GM20431 (cell line): ENCODE measurements around the gene ATP6V1B1.

Source experiments
- in situ Hi-C: fragments of 300-500 bp; cut with MseI, MboI; formaldehyde crosslinking; loops from one replicate; pipeline ENCODE4 v1.15.0; 2020; ENCODE audit warnings: low sequenced_read_pairs; ENCODE audit not compliant: unreplicated experiment

ATP6V1B1 gene

DNA sequence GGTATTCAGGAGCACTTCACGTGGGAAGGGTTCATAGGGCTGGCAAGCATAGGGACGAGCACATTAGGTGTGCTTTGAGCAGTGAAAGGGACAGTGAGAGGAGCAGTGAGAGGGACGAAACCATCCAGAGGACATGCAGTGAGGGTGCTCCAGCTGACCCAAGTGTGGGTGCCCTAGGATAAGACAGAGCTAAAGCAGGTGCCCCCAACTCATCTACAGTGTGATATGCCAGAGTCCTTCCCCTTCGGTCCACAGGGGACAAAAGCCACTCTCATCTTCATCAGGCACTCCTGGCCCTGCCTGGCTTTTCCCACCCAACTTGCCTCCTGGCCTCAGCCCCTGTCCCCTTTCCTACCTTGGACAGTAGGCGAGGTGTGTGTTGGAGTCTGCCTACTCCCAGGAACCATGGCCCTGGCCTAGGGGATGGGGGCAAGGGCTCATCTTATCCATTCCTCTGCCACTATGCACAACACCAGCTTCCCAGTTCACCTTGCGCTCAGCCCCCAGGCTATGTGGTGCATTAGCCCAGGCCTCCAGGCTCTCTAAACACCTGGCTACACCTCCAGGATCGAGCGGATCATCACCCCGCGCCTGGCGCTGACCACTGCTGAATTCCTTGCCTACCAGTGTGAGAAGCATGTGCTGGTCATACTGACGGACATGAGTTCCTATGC, 26.6 kb downstream of the ATP6V1B1 start:
- in situ Hi-C loops: no loop called here

DNA sequence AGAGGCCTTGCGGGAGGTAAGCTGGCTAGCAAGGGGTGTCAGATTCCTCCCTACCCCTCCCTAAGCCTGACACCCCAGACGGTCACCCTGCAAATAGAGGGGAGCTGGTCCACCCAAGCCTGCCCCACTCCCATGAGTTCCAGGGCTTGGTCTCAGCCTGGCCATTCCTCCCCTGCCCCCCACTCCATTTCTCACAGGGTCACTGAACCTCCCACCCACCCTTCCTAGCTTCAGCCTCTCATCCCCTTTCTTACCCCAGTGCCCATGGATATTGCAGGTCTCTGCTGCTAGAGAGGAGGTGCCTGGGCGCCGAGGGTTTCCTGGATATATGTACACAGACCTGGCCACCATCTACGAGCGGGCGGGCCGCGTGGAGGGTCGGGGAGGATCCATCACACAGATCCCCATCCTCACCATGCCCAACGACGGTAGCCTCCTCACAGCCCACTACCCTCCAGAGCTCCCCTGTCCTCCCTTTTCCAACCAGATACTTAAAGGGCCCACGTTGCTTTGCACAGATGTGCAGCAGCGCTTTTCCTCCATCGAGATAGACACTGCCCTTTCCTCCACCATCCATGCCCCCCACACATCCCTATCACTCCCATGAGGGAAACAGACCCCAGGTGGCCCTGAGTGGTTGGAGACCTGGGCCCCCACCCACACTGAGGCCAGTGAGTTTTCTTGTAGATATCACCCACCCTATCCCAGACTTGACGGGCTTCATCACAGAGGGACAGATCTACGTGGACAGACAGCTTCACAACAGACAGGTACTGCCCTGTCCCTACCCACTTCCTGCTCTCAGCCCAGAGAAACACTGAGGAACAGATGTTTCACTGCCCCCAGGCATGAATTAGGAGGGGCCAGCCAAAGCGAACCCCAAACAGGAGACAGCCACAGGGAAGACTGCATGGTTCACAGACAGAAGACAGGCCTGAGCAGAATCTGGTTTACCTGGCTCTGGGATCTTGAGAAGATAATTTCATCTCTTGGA, 27.5 kb downstream of the ATP6V1B1 start:
- in situ Hi-C loops: no loop called here

DNA sequence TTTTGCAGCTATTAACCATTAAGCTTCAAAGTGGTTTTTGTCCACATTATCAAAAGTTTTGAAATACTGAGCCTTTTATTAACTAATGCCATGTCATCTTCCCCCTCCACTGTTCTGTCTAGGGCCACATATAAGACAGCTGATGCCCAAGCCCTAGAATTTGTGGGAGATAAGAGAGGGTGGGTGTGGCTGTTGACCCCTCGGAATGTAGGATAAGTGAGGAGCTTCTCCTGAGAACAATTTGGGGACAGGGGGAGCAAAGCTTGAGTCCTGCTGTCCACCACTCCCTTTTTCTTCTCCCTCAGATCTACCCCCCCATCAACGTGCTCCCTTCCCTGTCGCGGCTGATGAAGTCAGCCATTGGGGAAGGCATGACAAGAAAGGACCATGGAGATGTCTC, 28.4 kb downstream of the ATP6V1B1 start:
- in situ Hi-C loops: no loop called here

DNA sequence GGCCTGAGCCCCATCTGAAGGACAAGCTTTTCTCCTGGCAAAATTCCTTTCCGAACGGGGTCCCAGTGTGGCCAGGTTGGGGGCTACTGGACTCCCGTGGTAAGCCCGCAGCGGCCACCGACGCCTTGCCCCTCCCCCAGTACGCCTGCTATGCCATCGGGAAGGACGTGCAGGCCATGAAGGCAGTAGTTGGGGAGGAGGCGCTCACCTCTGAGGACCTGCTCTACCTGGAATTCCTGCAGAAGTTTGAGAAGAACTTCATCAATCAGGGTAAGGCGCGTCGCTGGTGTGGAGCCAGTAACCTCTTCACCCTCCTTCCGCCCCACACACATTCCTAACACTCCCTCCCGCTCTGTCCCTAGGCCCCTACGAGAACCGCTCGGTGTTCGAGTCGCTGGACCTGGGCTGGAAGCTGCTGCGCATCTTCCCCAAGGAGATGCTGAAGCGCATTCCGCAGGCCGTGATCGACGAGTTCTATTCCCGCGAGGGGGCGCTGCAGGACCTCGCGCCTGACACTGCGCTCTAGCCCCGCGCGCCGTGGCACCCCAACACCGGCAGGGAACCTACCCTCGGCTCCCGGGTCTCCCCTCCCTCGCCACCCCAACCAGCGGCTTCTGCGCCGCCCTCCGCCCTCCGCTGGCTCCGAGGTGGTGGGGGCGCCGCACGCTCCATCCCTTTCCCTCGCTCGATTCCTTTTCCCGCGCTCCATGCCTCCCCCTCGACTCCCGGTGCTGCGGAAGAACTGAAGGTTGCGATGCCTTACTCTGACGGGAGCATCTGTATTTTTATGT, 29.1 kb downstream of the ATP6V1B1 start:
- in situ Hi-C loops: no loop called here

DNA sequence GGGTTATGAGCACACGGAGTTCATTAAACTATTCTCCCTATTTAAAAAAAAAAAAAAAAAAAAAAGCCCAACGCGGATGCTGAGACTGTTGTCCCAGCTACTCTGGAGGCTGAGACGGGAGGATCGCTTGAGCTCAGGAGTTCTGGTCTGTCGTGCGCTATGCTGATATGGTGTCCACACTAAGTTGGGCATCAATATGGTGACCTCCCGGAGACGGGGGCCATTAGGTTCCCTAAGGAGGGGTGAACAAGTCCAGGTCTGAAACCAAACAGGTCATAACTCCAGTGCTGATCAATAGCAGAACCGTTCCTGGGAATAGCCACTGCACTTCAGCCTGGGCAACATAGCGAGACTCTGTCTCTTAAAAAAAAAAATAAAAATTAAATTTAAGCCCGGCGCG, 29.8 kb downstream of the ATP6V1B1 start:
- in situ Hi-C loops: no loop called here

DNA sequence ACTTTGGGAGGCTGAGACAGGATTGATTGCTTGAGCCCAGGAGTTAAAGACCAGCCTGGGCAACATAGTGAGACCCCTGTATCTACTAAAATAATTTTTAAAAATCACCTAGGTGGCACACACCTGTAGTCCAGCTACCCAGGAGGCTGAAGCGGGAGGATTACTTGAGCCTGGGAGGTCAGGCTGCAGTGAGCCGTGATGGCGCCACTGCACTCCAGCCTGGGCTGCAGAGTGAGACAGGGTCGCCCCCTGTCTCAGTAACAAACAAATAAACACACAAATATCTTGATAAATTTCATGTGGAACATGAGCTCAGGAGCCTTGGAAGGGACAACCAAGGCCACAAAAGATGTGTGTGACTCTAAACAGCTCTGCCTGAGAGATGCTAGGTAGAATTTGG, 31.0 kb downstream of the ATP6V1B1 start:
- in situ Hi-C loops: no loop called here

DNA sequence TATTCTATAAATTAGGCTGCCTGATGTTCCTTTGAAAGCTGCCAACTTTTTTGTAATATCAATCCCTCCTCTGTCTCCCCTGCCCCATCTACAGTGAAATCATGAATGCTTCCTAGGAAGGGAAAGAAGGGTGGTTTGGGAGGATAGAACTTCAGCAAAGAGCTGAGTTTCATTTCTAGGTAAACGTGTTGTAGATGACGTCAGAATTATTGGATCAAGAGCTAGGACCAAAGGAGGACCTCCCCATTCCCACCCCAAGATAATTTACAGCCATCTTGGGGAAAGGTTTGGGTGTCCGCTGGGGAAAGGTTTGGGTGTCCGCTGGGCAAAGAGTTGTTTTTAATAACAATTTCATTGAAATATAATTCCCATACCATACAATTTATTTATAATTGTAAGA, 31.5 kb downstream of the ATP6V1B1 start:
- in situ Hi-C loops: no loop called here

DNA sequence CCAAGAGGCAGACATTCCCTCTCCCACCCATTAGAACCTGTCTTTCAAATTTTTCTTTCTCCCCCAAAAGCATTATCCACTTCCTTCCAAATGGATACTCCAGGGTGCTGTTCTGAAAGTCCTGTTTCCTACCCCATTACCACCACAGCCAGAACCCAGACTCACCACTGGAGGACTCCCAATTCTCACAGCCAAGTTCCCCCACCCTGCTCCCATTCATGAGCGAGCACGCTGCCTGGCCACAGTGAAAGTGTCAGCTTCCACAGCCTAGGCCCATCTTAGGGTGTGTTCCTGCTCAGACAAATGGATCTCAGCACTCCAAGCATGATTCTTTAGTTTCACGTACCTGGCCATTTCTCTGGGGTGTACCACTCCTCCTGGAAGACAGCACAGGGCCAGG, 38.9 kb downstream of the ATP6V1B1 start:
- in situ Hi-C loops: no loop called here

DNA sequence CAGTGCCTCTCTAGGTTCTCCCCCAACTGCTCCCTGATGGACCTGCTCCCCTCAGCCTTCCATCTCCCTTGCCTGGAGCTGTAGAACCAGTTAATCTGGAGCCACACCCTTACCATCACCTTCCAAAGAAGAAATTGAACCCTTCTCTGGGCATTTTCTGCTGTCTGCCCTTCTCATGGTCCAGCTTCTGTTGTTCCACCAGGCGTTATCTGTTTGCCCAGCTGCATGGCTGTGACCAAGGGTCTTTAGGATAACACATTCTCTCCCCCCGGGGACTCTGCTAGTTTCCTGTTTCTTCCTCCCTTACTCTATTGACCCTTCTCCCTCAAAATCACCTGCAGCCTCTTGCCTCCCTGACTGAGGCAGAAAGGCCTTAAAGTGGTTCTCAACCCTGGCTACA, 39.5 kb downstream of the ATP6V1B1 start:
- in situ Hi-C loops: no loop called here

DNA sequence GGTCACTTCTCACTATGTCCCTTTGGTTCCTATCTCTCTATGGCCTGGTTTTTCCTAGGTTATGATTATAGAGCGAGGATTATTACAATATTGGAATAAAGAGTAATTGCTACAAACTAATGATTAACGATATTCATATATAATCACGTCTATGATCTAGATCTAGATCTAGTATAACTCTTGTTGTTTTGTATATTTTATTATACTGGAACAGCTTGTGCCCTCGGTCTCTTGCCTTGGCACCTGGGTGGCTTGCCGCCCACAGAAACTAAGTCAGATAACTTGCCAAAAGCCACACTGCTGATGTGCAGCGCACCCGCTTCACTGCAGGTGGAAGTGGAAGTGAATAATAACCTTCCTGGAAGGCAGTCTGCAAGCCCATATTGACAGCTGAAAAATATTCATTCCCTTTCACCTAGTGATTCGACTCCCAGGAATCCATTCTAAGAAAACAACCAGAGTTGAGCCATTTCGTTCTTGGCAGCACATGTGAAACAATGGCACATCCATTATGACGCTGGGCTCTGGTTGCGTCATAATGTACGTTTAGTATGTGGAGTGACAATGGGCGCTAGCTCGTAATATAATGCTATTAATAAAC, 42.0 kb downstream of the ATP6V1B1 start:
- in situ Hi-C loops: no loop called here

DNA sequence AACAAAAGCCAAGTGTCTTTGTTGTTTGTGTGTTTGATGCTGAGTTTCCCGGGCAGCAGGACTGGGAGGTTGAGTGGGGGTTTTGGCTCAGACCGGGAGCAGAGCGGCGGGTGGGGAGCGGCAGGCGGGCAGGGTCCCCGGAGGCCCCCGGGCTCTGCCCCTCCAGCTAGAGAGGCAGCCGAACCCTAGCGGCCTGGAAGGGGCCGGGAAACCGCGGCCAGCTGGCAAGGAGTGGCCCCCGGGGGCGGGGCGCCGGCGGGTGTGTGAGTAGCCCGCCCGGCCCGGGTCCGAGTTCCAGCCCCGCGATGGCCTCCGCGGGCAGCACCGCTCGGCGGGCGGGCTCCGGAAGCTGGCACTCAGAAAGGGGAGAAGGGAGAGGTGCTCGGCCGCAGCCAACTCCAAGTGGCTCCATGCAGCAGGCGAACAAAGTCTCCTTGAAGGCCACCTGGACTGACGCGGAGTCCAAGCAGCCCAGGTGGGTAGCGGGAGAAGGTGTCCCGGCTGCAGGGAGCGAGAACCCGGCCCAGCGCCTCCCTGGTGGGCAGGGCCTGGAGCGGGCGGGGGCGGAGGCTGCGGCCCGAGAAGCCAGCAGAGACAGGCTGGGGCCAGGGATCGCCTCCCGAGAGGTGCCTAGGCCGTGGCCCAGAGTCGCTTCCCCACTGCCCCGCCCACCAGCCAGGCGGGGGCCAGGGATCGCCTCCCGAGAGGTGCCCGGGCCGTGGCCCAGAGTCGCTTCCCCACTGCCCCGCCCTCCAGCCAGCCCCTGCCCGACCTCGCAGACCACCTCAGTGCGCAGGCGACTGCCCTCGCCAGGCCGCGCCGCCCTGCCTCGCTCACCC, 42.9 kb downstream of the ATP6V1B1 start, which contains the start of gene ANKRD53:
ANKRD53 (plus strand) TSS at position 290 of the 839 bp plus-strand sequence; CDS start at position 306, 16 bp downstream.
- in situ Hi-C loops: no loop called here

DNA sequence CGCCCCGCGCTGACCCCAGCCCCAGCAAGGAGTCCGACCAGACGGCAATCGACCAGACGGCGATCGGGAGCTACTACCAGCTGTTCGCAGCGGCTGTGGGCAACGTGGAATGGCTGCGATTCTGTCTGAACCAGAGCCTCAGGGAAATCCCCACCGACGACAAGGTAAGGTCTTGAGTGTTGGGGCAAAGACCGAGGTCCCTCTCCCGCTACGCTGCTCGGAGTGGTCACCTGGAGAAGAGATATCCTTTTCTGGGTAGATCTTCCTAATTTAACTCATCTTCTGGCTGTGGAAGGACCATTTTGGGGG, 43.4 kb downstream of the ATP6V1B1 start:
- in situ Hi-C loops: no loop called here

DNA sequence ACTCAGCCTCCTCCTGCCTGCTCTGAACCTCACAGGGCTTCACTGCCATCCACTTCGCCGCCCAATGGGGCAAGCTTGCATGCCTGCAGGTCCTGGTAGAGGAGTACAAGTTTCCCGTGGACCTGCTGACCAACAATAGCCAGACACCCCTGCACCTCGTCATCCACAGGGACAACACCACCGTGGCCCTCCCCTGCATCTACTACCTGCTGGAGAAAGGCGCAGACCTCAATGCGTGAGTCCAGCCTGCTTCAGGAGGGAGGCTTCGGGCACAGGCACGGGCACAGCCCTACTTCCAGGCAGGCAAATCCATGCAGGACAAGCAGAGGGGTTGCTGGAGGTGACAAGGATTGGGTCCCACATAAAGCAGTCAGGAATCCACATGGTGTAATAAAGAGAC, 43.9 kb downstream of the ATP6V1B1 start:
- in situ Hi-C loops: no loop called here

DNA sequence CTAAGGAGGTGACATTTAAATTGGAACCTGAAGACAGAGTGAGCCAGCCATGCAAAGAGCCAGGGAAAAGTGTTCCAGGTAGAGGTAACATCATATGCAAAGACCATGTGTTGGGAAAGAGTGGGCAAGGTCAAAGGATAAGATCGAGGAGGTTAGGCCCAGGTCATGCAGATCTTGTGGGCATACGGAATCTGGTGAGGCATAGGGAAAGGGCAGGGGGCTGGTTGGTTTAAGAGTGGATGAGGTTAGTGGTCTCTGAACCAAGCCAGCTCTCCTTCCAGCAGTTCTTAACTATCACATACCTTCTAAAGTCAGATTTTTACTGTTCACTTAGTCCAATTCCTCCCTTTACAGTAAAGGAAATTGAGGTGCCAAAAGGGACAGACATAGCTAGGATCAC, 45.7 kb downstream of the ATP6V1B1 start:
- in situ Hi-C loops: no loop called here

DNA sequence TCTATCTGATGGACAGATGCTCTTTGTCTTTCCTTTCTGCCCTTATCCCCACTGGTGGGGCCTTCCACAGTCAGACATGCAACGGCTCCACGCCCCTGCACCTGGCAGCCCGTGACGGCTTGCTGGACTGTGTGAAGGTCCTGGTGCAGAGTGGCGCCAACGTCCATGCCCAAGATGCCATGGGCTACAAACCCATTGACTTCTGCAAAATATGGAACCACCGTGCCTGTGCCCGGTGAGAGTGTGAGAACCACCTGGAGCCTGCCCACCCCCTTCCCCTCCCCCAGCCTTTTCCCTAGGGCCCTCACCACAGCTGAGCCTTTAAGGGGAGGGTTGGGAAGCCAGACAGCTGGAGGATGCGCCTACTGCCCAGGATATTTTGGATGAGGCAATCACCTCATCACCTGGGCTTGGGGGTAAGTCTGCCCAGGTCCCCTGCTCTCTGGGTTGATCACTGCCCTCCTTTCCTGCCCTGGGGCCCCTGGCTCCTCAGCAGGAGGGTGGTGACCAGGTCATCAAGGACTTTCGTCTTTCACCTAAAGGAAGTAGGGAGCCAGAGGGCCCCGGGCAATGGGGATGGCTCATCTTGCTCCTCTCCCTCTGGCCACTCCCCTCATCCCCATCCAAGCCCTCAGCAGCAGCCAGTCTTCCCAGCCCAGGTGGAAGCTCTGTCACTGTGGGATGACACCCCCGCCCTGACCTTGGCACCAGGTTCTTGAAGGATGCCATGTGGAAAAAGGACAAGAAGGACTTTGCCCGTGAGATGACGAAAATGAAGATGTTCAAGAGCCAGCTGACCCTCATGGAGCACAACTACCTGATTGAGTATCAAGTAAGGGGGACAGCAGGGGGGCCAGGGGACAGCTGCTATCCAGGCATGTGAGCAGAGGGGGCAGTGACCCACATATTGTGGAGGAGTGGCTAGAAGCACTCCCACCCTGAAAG, 46.4 kb downstream of the ATP6V1B1 start:
- in situ Hi-C loops: no loop called here

DNA sequence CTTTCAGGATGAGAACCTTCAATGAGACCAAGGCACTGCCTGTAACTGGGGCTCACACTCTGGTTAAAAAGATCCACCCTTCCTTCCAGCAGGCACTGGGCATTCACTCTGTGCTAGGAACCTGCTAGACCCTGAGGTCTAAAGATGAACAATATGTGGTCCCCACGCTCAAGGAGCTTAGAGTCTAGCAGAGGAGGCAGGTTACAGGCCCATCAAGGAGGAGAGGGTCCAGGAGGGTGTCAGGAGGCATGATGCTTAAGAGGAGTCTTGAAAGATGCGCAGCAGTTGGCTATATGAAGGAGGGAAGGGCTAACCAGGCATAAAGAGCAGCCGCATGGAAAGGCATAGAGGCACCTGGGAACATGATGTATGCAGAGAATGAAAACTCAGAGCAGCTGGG, 47.3 kb downstream of the ATP6V1B1 start:
- in situ Hi-C loops: no loop called here

DNA sequence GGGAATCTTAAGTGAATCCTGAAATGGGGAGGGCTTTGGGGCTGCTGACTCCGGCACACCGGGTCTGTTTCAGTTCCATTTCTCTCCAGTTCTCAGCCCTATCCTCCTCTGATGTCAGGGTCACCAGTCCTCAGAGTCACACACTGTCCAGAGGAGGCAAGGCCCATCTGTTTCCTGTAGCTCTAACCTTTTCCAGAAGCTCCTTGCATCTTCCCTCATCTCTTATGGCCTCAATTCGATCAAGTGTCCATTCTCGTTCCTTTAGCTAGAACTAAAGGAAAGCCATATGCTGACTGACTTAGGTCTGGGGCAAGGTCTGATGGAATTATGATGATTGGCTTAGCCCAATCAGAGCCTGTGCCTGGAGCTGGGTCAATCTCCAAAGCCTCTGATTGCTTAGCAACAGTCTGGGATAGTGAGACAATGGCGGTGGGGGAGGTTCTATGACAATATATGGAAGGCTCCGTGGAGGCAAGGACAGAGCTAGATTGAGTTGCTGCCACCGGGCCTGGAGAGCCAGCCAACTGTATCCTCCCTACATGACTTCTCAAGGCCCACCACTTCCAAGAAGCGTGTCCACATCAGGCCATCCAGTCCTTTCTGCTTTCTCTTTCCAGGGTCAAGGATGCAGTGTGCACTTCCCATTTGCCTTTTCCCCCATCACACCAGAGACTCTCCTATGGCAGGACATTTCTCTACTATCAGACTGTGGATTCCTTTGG, 48.0 kb downstream of the ATP6V1B1 start:
- in situ Hi-C loops: no loop called here

DNA sequence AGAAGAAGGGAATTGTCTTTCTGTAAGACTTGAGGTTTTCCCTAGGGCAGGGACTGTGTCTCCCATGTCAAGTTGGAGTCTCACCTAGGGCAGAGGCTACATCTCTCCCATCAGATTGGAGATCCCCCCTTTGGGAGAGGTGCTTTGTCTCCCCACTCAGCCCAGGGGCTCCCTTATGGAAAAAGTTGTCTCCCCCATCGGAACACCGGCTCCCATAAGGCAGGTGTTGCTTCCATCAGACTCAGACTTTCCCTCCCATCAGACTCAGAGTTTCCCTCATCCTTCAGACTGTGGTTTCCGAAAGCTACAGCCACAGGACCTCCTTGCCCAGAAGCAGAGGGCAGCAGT, 48.5 kb downstream of the ATP6V1B1 start:
- in situ Hi-C loops: no loop called here
